Measurements from ENCODE around the gene ARL16. TPM values are rescaled to one million over a fixed set of nuclear protein-coding genes. Genes with fewer than 3 reads are reported as not detected.

ARL16 gene
- polyA plus RNA-seq, 1 donor from 2014 or later, result 156 TPM

- Histone ChIP-seq H3K9ac (ENCODE audit: low read length) (no peak overlapping the region), H3F3A (ENCODE audit: insufficient read depth, low read length, poor library complexity, severe bottlenecking) (no peaks in the 10 kb centered on the region), H3K4me2 (ENCODE audit: low read length) (no peak overlapping the region), H3K27ac (ENCODE audit: low read length) (no peak overlapping the region), H3K36me3 (ENCODE audit: insufficient read depth, low read length) (no peaks in the 10 kb centered on the region), H4K20me1 (ENCODE audit: insufficient read depth) (no peaks in the 10 kb centered on the region), H2AFZ (ENCODE audit: low read depth, low read length) (no peak overlapping the region), H3K9me3 (ENCODE audit: low read length) (no peaks in the 10 kb centered on the region), H3K79me2 (replicated peaks; ENCODE audit: insufficient read depth, low read length) (no peaks in the 10 kb centered on the region), H3K9me2 (ENCODE audit: insufficient read depth, low read length) (no peaks in the 10 kb centered on the region), H3K27me3 (ENCODE audit: insufficient read depth, low read depth, low read length) (peaks cover 3% of the 10 kb centered on the region), H3K4me3 (ENCODE audit: low read length) (no peak overlapping the region)
- TF ChIP-seq EZH2 (IDR thresholded peaks at IDR 0.05; ENCODE audit: borderline replicate concordance, insufficient read depth, low read length, poor library complexity, severe bottlenecking) (no peak), RAD21 (conservative IDR thresholded peaks at IDR 0.05) (no peak), CTCF (IDR thresholded peaks at IDR 0.05; ENCODE audit: poor library complexity, severe bottlenecking) (no peak), POLR2AphosphoS5 (IDR thresholded peaks at IDR 0.05) (no peak), REST (IDR thresholded peaks at IDR 0.05; ENCODE audit: borderline replicate concordance) (no peak), MXI1 (conservative IDR thresholded peaks at IDR 0.05; ENCODE audit: poor library complexity, severe bottlenecking) (no peak), EP300 (conservative IDR thresholded peaks at IDR 0.05; ENCODE audit: poor library complexity, severe bottlenecking) (no peak), SMC3 (conservative IDR thresholded peaks at IDR 0.05; ENCODE audit: poor library complexity) (no peak), TAF1 (IDR thresholded peaks at IDR 0.05; ENCODE audit: low read depth) (no peak)
Observed at GRCh38 chr17:81715872-81716673, 32.5 kb upstream of the ARL16 start.

GRCh38 chr17:81715107-81715871, 31.7 kb upstream of the ARL16 start:
- Histone ChIP-seq H3K9me3 (ENCODE audit: low read length) (no peaks in the 10 kb centered on the region), H3K27ac (ENCODE audit: low read length) (no peak overlapping the region), H3K9me2 (ENCODE audit: insufficient read depth, low read length) (no peaks in the 10 kb centered on the region), H3K27me3 (ENCODE audit: insufficient read depth, low read depth, low read length) (peaks cover 8% of the 10 kb centered on the region), H2AFZ (ENCODE audit: low read depth, low read length) (no peak overlapping the region), H3K36me3 (ENCODE audit: insufficient read depth, low read length) (no peaks in the 10 kb centered on the region), H3K4me2 (ENCODE audit: low read length) (no peak overlapping the region), H3K9ac (ENCODE audit: low read length) (no peak overlapping the region), H3K4me3 (ENCODE audit: low read length) (no peak overlapping the region), H3F3A (ENCODE audit: insufficient read depth, low read length, poor library complexity, severe bottlenecking) (no peaks in the 10 kb centered on the region), H3K79me2 (replicated peaks; ENCODE audit: insufficient read depth, low read length) (no peaks in the 10 kb centered on the region), H4K20me1 (ENCODE audit: insufficient read depth) (no peaks in the 10 kb centered on the region)
- TF ChIP-seq CTCF (IDR thresholded peaks at IDR 0.05; ENCODE audit: poor library complexity, severe bottlenecking), result no peak
- TF ChIP-seq EZH2 (IDR thresholded peaks at IDR 0.05; ENCODE audit: borderline replicate concordance, insufficient read depth, low read length, poor library complexity, severe bottlenecking), result no peak

All from neural cell (in vitro differentiated cells).